Fibroblast of the aortic adventitia (primary cell): Measurements from ENCODE around the gene FDXR. TPM values are rescaled to one million over a fixed set of nuclear protein-coding genes. Genes with fewer than 3 reads are reported as not detected.

Source experiments
- DNase-seq: peaks from one replicate; pipeline ENCODE4 v3.0.0-alpha.2; 2010; ENCODE audit warnings: low read depth
- H3K4me3 ChIP-seq: 2 replicates; pipeline ENCODE4 v1.5.1; 2011; ENCODE audit warnings: low read depth, mild to moderate bottlenecking, control low read depth, low read length, moderate library complexity
- CTCF ChIP-seq: IDR thresholded peaks from 2 replicates; pipeline ENCODE4 v1.5.1; 2011; ENCODE audit warnings: mild to moderate bottlenecking, low read length, control low read depth, inconsistent platforms; ENCODE audit not compliant: insufficient read depth
- total RNA-seq: library from RNA; depleted of rRNA; stranded (reverse); fragments of >200 nt; gene quantifications from 2 replicates; pipeline ENCODE4 v1.2.3, GENCODE V29; 2012; ENCODE audit warnings: low replicate concordance

The FDXR gene
- total RNA-seq, 1 donor = 14.7 TPM

- H3K4me3 ChIP-seq = no peak overlapping the region
- TF ChIP-seq CTCF = no peak
- DNase-seq = no peak
Observed at GRCh38 chr17:74831444-74832146, 41.2 kb downstream of the FDXR start.

GRCh38 chr17:74830861-74831260 is 41.9 kb downstream of the FDXR start:
- no peak overlapping the region for H3K4me3 ChIP-seq
- TF ChIP-seq CTCF = no peak
- no peak for DNase-seq

- no peak for TF ChIP-seq CTCF
- DNase-seq = no peak
- no peak overlapping the region for H3K4me3 ChIP-seq
Observed at GRCh38 chr17:74827800-74828199, 45.0 kb downstream of the FDXR start.

- DNase-seq = no peak
- H3K4me3 ChIP-seq = no peak overlapping the region
- TF ChIP-seq CTCF = no peak
Observed at GRCh38 chr17:74825952-74826719, 46.7 kb downstream of the FDXR start.

- no peak for DNase-seq
- H3K4me3 ChIP-seq = no peak overlapping the region
- no peak for TF ChIP-seq CTCF
Observed at GRCh38 chr17:74824961-74825627, 47.7 kb downstream of the FDXR start.

GRCh38 chr17:74822939-74823367 is 49.8 kb downstream of the FDXR start:
- H3K4me3 ChIP-seq = no peak overlapping the region
- DNase-seq = no peak
- no peak for TF ChIP-seq CTCF
